Naive thymus-derived CD4-positive, alpha-beta T cell (primary cell): ENCODE data around the gene SLX4IP. TPM values are rescaled to one million over a fixed set of nuclear protein-coding genes. Genes with fewer than 3 reads are reported as not detected.

Experiments used
- ATAC-seq: fragments of 150-1000 bp; cut with Tn5 transposase; 2 replicates; pipeline ENCODE4 v1.10.0; 2021; ENCODE audit warnings: mild to moderate bottlenecking, moderate library complexity
- CTCF ChIA-PET: fragments of 350-600 bp; sonication (Branson Sonifier 250); formaldehyde crosslinking; loops from one replicate; lab custom pipeline; 2021; ENCODE audit warnings: antibody characterized with exemption; lab: Charles Lee
- POLR2A ChIA-PET: fragments of 350-600 bp; sonication (Branson Sonifier 250); formaldehyde crosslinking; loops from one replicate; lab custom pipeline; 2021; ENCODE audit warnings: antibody characterized with exemption, inconsistent platforms; lab: Charles Lee
- DNase-seq, 9 donors: peaks; one replicate each; pipeline versions ENCODE4 v3.0.0 to v3.0.0-alpha.2; 2020 to 2022; ENCODE audit warnings: mixed read lengths in 1 of 9
- H3K27ac ChIP-seq: one replicate; pipeline ENCODE4 v1.7.0; 2013; ENCODE audit warnings: mild to moderate bottlenecking, low read depth, low read length, moderate library complexity
- H3K27me3 ChIP-seq, 2 donors: one replicate each; pipeline ENCODE4 v1.7.0; 2013; ENCODE audit warnings: low read length in 2 of 2, mild to moderate bottlenecking in 2 of 2, moderate library complexity in 2 of 2; ENCODE audit not compliant: control insufficient read depth in 2 of 2, insufficient read depth in 2 of 2
- H3K36me3 ChIP-seq, 3 experiments: 1 replicate in 2 of 3; 2 replicates in 1 of 3; pipeline ENCODE4 v1.7.0; 2013; ENCODE audit warnings: low read length in 3 of 3, mild to moderate bottlenecking in 3 of 3, moderate library complexity in 1 of 3; ENCODE audit not compliant: insufficient read depth in 3 of 3, control insufficient read depth in 2 of 3
- H3K4me1 ChIP-seq, 2 donors: one replicate each; pipeline ENCODE4 v1.7.0; 2013; ENCODE audit warnings: low read length in 2 of 2, mild to moderate bottlenecking in 2 of 2, moderate library complexity in 1 of 2; ENCODE audit not compliant: control insufficient read depth in 2 of 2, insufficient read depth in 2 of 2
- H3K4me3 ChIP-seq: 2 replicates; pipeline ENCODE4 v1.7.0; 2013; ENCODE audit warnings: mild to moderate bottlenecking, low read length
- H3K9me3 ChIP-seq, 3 experiments: 1 replicate in 2 of 3; 2 replicates in 1 of 3; pipeline ENCODE4 v1.7.0; 2013; ENCODE audit warnings: low read length in 3 of 3; ENCODE audit not compliant: control insufficient read depth in 2 of 3
- H3K27ac Mint-ChIP-seq, 9 donors: one replicate each; pipeline ENCODE4 v1.8.0; 2020 to 2022; ENCODE audit warnings: mixed read lengths in 9 of 9, mild to moderate bottlenecking in 8 of 9, moderate library complexity in 5 of 9, inconsistent platforms in 2 of 9
- H3K27me3 Mint-ChIP-seq, 5 donors: one replicate each; pipeline ENCODE4 v1.8.0; 2021 to 2022; ENCODE audit warnings: mixed read lengths in 5 of 5, mild to moderate bottlenecking in 1 of 5
- H3K36me3 Mint-ChIP-seq, 5 donors: one replicate each; pipeline ENCODE4 v1.8.0; 2020 to 2022; ENCODE audit warnings: mixed read lengths in 5 of 5, mild to moderate bottlenecking in 3 of 5, inconsistent platforms in 1 of 5
- H3K4me1 Mint-ChIP-seq, 7 donors: one replicate each; pipeline ENCODE4 v1.8.0; 2020 to 2022; ENCODE audit warnings: mixed read lengths in 7 of 7, mild to moderate bottlenecking in 3 of 7, inconsistent platforms in 1 of 7
- H3K4me3 Mint-ChIP-seq, 10 donors: one replicate each; pipeline ENCODE4 v1.8.0; 2020 to 2022; ENCODE audit warnings: mild to moderate bottlenecking in 10 of 10, mixed read lengths in 10 of 10, moderate library complexity in 6 of 10, inconsistent platforms in 2 of 10
- H3K9me3 Mint-ChIP-seq, 11 donors: one replicate each; pipeline ENCODE4 v1.8.0; 2020 to 2022; ENCODE audit warnings: mixed read lengths in 11 of 11, mild to moderate bottlenecking in 4 of 11, inconsistent platforms in 1 of 11, moderate library complexity in 1 of 11
- intact Hi-C, 2 donors: fragments of 100-400 bp; cut with micrococcal nuclease; formaldehyde crosslinking; loops; one replicate each; pipeline ENCODE4 v1.15.1; 2023
- polyA plus RNA-seq, 2 donors: library from polyadenylated mRNA; unstranded; fragments of 300-500 nt; fragmentation: Illumina TruSeq; gene quantifications; one replicate each; pipeline ENCODE4 v1.2.3, GENCODE V29; 2021
- total RNA-seq, 6 experiments: library from RNA in 5 of 6; stranded (reverse) in 5 of 6; gene quantifications; 1 replicate in 5 of 6; 2 replicates in 1 of 6; pipeline ENCODE4 v1.2.3 and lab custom pipeline; 2021 to 2026

SLX4IP gene
- total and polyA plus RNA-seq, 7 experiments from 2014 or later: 1.6 to 8.2 (median 5.3) TPM

- Histone ChIP-seq H3K4me1 (no peaks in the 10 kb centered on the region), H3K27me3 (no peaks in the 10 kb centered on the region), H3K4me3 (no peak overlapping the region), H3K9me3 (no peaks in the 10 kb centered on the region), H3K36me3 (no peaks in the 10 kb centered on the region), H3K27ac (no peak overlapping the region)
- intact Hi-C loops: loop anchor here (1.0 kb wide), 2 partner anchors 12 to 13 kb away; partner anchors contain the start of genes MKKS (in 1 of the 2) and SLX4IP (in 1 of the 2)
- Mint-ChIP-seq H3K27me3 (no peaks in the 10 kb centered on the region), H3K9me3 (no peaks in the 10 kb centered on the region), H3K36me3 (peaks cover 0 to 13% (median 3%) of the 10 kb centered on the region in 5 donors), H3K4me3 (peak overlapping the region in 9 of 10 donors; percentile 4 to 74 (median 62)), H3K4me1 (peaks cover 14 to 34% (median 25%) of the 10 kb centered on the region in 7 donors), H3K27ac (peak overlapping the region in 7 of 9 donors; percentile 9 to 74 (median 57))
- POLR2A ChIA-PET: no interaction called here
- CTCF ChIA-PET: no interaction called here
- ATAC-seq (peak; percentile 92), DNase-seq (peak in 2 of 9 donors; percentile 23 to 30)
These were observed 11.9 kb downstream of the SLX4IP start for GRCh38 chr20:10447028-10447427.

DNA sequence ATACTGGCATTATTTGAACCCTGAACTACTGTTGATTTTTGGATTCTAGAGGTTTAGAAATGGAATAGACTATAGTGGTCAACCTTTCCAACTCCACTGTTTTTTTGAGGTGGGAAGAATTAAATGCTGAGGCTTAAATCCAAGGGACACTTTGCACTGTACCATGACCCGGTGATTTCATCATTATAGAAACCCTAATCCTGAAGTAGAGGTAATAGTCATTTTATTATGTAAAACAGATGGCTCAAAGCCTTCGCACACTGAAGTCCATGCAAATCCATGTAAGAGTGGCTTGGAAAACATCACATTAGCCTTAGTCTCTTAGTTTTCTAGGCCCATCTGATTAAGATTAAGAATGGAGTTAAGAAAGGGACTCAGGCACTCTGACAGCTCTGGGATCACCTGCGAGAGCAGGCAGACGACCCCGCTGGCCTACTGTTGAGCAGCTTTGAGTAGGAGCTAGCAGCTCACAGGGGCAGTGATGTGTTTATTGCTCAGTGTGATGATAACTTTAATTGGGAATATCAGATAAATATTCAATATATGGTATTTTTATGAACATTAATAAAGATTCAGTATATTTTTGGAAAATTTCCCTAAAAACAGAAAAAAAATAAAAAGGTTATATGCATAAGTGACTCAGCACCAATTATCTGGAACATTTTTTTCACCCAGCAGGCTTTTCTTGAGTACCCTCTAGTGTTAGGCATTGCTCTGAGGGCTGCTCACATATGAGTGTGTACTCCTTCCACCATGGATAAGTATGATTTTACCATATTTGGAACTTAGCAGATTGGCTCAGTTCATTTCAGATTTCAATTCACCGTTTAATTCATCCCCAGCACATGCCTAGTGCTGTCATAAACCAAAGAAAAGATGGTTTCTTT is 13.4 kb downstream of the SLX4IP start:
- peaks cover 0 to 14% (median 9%) of the 10 kb centered on the region in 5 donors for H3K36me3 Mint-ChIP-seq
- H3K27me3 ChIP-seq: no peaks in the 10 kb centered on the region
- peaks cover 23 to 35% (median 32%) of the 10 kb centered on the region in 7 donors for H3K4me1 Mint-ChIP-seq
- no peak overlapping the region for H3K27ac ChIP-seq
- ATAC-seq (no peak), DNase-seq (no peak)
- peaks cover 0 to 6% of the 10 kb centered on the region in 2 donors for H3K4me1 ChIP-seq
- H3K4me3 ChIP-seq: no peak overlapping the region
- no peaks in the 10 kb centered on the region for H3K9me3 ChIP-seq
- intact Hi-C loops: no loop called here
- no peaks in the 10 kb centered on the region for H3K36me3 ChIP-seq
- no peak overlapping the region for H3K4me3 Mint-ChIP-seq
- POLR2A ChIA-PET: no interaction called here
- CTCF ChIA-PET: no interaction called here
- no peaks in the 10 kb centered on the region for H3K9me3 Mint-ChIP-seq
- no peaks in the 10 kb centered on the region for H3K27me3 Mint-ChIP-seq
- H3K27ac Mint-ChIP-seq: peak overlapping the region in 2 of 9 donors; percentile 5 to 25

- Histone ChIP-seq H3K9me3 (no peaks in the 10 kb centered on the region), H3K4me1 (peaks cover 0 to 6% of the 10 kb centered on the region in 2 donors), H3K4me3 (no peak overlapping the region), H3K36me3 (no peaks in the 10 kb centered on the region), H3K27me3 (no peaks in the 10 kb centered on the region), H3K27ac (no peak overlapping the region)
- ChIA-PET CTCF (no interaction called here), POLR2A (no interaction called here)
- no peak for DNase-seq
- Mint-ChIP-seq H3K27me3 (no peaks in the 10 kb centered on the region), H3K4me1 (peaks cover 31 to 41% (median 36%) of the 10 kb centered on the region in 7 donors), H3K4me3 (no peak overlapping the region), H3K36me3 (peaks cover 0 to 10% (median 7%) of the 10 kb centered on the region in 5 donors), H3K9me3 (no peaks in the 10 kb centered on the region), H3K27ac (no peak overlapping the region)
- ATAC-seq: no peak
- intact Hi-C loops: no loop called here
These were observed 14.2 kb downstream of the SLX4IP start for GRCh38 chr20:10449270-10449669.

DNA sequence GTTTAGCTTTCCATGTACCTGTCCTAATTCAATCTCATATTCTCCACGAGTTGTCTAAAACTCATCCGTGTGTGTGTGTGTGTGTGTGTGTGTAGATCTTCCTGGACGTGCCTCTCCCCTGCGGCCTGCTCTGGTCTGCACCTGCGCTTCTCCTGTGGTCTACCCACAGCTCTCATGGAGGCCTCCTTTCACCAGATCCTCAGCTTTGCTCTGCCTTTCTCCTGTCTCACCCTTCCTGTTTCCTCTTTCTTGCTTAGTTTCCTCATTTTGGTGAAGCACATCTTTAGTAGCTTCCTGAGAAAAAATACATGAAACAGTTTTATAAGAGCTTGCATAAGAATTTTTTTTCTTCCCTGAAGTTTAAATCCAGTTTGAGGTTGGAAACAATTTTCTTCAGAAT is 18.1 kb downstream of the SLX4IP start:
- DNase-seq (peak in 3 of 9 donors; percentile 7 to 32 (median 11)), ATAC-seq (peak; percentile 82)
- peak overlapping the region; percentile 64 to 93 (median 79) for H3K27ac Mint-ChIP-seq
- H3K27me3 ChIP-seq: no peaks in the 10 kb centered on the region
- H3K9me3 ChIP-seq: no peaks in the 10 kb centered on the region
- peaks cover 0 to 13% (median 7%) of the 10 kb centered on the region in 11 donors for H3K9me3 Mint-ChIP-seq
- H3K27me3 Mint-ChIP-seq: no peaks in the 10 kb centered on the region
- peak overlapping the region in 9 of 10 donors; percentile 52 to 74 (median 61) for H3K4me3 Mint-ChIP-seq
- ChIA-PET POLR2A (interaction anchor here (0.8 to 1.3 kb wide), 2 partner anchors 10 to 19 kb away, joined by 3 to 4 read pairs; partner anchors contain the start of gene MKKS), CTCF (interaction anchor here (1.7 kb wide), 1 partner anchor 26 kb away, joined by 5 read pairs; no protein-coding TSS in a partner anchor)
- intact Hi-C loops: loop anchor here (1.0 to 2.0 kb wide), 2 partner anchors 14 to 18 kb away; partner anchors contain the start of gene SLX4IP (in 1 of the 2)
- H3K4me1 ChIP-seq: peaks cover 0 to 6% of the 10 kb centered on the region in 2 donors
- H3K4me3 ChIP-seq: no peak overlapping the region
- no peaks in the 10 kb centered on the region for H3K36me3 ChIP-seq
- peaks cover 0 to 20% (median 19%) of the 10 kb centered on the region in 5 donors for H3K36me3 Mint-ChIP-seq
- H3K27ac ChIP-seq: no peak overlapping the region
- H3K4me1 Mint-ChIP-seq: peaks cover 17 to 23% (median 21%) of the 10 kb centered on the region in 7 donors

GRCh38 chr20:10454151-10454750 is 19.1 kb downstream of the SLX4IP start:
- Mint-ChIP-seq H3K4me3 (peak overlapping the region in 5 of 10 donors; percentile 6 to 74 (median 61)), H3K9me3 (peaks cover 0 to 13% (median 8%) of the 10 kb centered on the region in 11 donors), H3K36me3 (peaks cover 9 to 29% (median 27%) of the 10 kb centered on the region in 5 donors), H3K4me1 (peaks cover 17 to 25% (median 20%) of the 10 kb centered on the region in 7 donors), H3K27me3 (no peaks in the 10 kb centered on the region), H3K27ac (peak overlapping the region in 6 of 9 donors; percentile 1 to 81 (median 58))
- H3K4me1 ChIP-seq: peaks cover 0 to 6% of the 10 kb centered on the region in 2 donors
- DNase-seq (no peak), ATAC-seq (no peak)
- no peaks in the 10 kb centered on the region for H3K9me3 ChIP-seq
- H3K27ac ChIP-seq: no peak overlapping the region
- H3K4me3 ChIP-seq: no peak overlapping the region
- H3K27me3 ChIP-seq: no peaks in the 10 kb centered on the region
- intact Hi-C loops: no loop called here
- H3K36me3 ChIP-seq: no peaks in the 10 kb centered on the region
- CTCF ChIA-PET: no interaction called here
- POLR2A ChIA-PET: interaction anchor here (1.3 kb wide), 1 partner anchor 20 kb away, joined by 4 read pairs; the partner anchor contains the start of gene MKKS

DNA sequence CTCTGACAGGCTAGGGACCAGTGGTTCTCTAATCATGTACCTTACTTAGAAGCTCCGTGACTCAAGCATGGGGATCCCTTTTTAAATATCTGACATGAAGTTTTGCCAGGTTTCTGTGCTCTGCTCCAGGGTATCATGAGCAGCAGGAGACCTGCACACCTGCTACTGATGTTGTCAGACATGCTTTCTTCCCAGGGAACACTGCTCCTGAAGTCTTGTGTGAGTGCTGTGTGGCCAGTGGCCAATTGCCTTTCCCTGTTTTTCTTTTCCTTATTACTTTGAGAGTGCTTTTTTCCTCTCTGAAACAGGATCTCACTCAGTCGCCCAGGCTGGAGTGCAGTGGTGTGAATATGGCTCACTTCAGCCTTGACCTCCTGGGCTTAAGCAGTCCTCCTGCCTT is 26.4 kb downstream of the SLX4IP start:
- DNase-seq (no peak), ATAC-seq (no peak)
- H3K27ac ChIP-seq: no peak overlapping the region
- no peaks in the 10 kb centered on the region for H3K27me3 ChIP-seq
- Mint-ChIP-seq H3K36me3 (peaks cover 21 to 68% (median 55%) of the 10 kb centered on the region in 5 donors), H3K27me3 (no peaks in the 10 kb centered on the region), H3K4me1 (peaks cover 0 to 16% (median 5%) of the 10 kb centered on the region in 7 donors), H3K9me3 (peaks cover 3 to 26% (median 8%) of the 10 kb centered on the region in 11 donors), H3K4me3 (no peak overlapping the region), H3K27ac (no peak overlapping the region)
- H3K4me3 ChIP-seq: no peak overlapping the region
- ChIA-PET POLR2A (no interaction called here), CTCF (no interaction called here)
- H3K9me3 ChIP-seq: no peaks in the 10 kb centered on the region
- intact Hi-C loops: loop anchor here in 1 of 2 donors (10.0 kb wide), 1 partner anchor 743 kb away; no protein-coding TSS in a partner anchor
- H3K36me3 ChIP-seq: no peaks in the 10 kb centered on the region
- no peaks in the 10 kb centered on the region for H3K4me1 ChIP-seq
